Fibroblast of skin of left biceps (primary cell): ENCODE data around the gene RTBDN.
"Not testable (repeated sequence)": the region's sequence is repeated elsewhere in the genome, so short reads cannot be mapped to it uniquely, and the experiment has no call there.

Experiments
- DNase-seq, 2 experiments: peaks; one replicate each; pipeline ENCODE4 v3.0.0-alpha.2; 2013; ENCODE audit warnings: low read depth in 2 of 2

The RTBDN gene

GRCh38 chr19:12858041-12858928 lies 23.9 kb upstream of the RTBDN start:
- DNase-seq = no peak

- DNase-seq = no peak
These were observed 22.3 kb upstream of the RTBDN start for GRCh38 chr19:12856653-12857052.

- peak; percentile 21 to 25 for DNase-seq
These were observed 13.1 kb upstream of the RTBDN start for GRCh38 chr19:12847159-12848139.

GRCh38 chr19:12846613-12847012 lies 12.2 kb upstream of the RTBDN start:
- not testable (repeated sequence) for DNase-seq

GRCh38 chr19:12843999-12844732 lies 9.8 kb upstream of the RTBDN start:
- DNase-seq = no peak

GRCh38 chr19:12843328-12843727 lies 8.9 kb upstream of the RTBDN start:
- DNase-seq = no peak

GRCh38 chr19:12842511-12842910 lies 8.1 kb upstream of the RTBDN start:
- no peak for DNase-seq

- DNase-seq = no peak
These were observed 6.7 kb upstream of the RTBDN start for GRCh38 chr19:12841094-12841493.

- peak in 1 of 2 experiments; percentile 19 for DNase-seq
These were observed 6.0 kb upstream of the RTBDN start for GRCh38 chr19:12840091-12841079.

GRCh38 chr19:12838886-12839756 lies 4.7 kb upstream of the RTBDN start:
- no peak for DNase-seq

- DNase-seq = no peak
These were observed 4.0 kb upstream of the RTBDN start, which contains the start of gene MAST1 for GRCh38 chr19:12838182-12838885. TSS of gene MAST1 (plus strand) at chr19:12838515. CDS start at chr19:12838573, 58 bp downstream.

GRCh38 chr19:12837225-12837624 lies 2.8 kb upstream of the RTBDN start:
- no peak for DNase-seq

- no peak for DNase-seq
These were observed 2.1 kb upstream of the RTBDN start for GRCh38 chr19:12836529-12836863.

GRCh38 chr19:12834976-12835757 lies 788 bp upstream of the RTBDN start:
- DNase-seq = no peak

- no peak for DNase-seq
These were observed 427 bp downstream of the RTBDN start for GRCh38 chr19:12833738-12834565.

- no peak for DNase-seq
These were observed 1.0 kb downstream of the RTBDN start for GRCh38 chr19:12833418-12833737.

- DNase-seq = no peak
These were observed 5.9 kb downstream of the RTBDN start for GRCh38 chr19:12828494-12828893.
